ENCODE results near the gene MYNN.

The MYNN gene

DNA sequence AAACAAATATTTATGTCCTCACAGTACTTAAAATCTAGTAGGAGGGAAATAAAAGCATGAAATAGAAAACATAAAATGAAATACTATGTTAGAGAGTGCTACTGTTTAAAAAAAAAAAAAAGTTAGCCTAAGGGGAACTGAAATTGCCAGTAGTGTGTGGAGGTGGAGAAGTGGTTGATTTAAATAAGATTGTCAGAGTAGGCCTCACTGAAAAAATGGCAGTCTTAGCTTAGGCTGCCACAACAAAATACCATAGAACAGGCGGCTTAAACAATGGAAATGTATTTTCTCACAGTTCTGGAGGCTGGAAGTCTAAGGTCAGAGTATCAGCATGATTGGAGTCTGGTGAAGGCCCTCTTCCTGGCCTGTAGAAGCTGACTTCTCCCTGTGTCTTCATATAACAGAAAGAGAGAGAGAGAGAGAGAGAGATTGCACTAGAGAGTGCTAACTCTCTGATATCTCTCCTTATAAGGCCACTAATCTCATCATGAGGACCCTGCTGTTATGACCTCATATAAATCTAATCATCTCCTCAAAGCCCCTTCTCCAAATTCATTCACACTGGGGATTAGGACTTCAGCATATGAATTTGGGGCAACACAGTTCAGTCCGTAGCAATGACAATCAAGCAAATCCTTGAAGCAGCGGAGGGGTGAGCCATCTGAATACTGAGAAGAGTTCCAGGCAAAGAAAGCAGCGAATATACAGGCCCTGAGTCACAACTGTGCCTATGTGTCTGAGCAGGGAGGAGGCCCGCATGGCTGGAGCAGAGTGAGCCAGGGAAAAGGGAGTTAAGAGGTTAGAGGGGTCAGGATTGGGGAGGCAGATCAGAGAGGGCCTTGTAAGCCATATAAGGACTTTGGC lies 63.1 kb downstream of the MYNN start:
- no peak for DNase-seq

GRCh38 chr3:169836942-169837275 lies 63.7 kb downstream of the MYNN start:
- DNase-seq: no peak

GRCh38 chr3:169838511-169839030 lies 65.4 kb downstream of the MYNN start:
- no peak for DNase-seq
